Neural cell (in vitro differentiated cells): ENCODE measurements around the gene SLC7A6OS. TPM values are rescaled to one million over a fixed set of nuclear protein-coding genes. Genes with fewer than 3 reads are reported as not detected.

Experiments used
- H2AFZ ChIP-seq: fragments of 200-600, 300-800 bp; sonication (generic), shearing (Covaris generic); 2 replicates; pipeline ENCODE4 v1.6.0; 2014; ENCODE audit warnings: low read depth, mild to moderate bottlenecking, antibody characterized with exemption, low read length, moderate library complexity
- H3F3A ChIP-seq: fragments of 200-600 bp; shearing (Covaris generic); 2 replicates; pipeline ENCODE4 v1.6.1; 2016; ENCODE audit warnings: mild to moderate bottlenecking, moderate library complexity, mixed read lengths, antibody characterized with exemption, low read length; ENCODE audit not compliant: insufficient read depth, poor library complexity, severe bottlenecking
- H3K27ac ChIP-seq: fragments of 200-600, 300-800 bp; sonication (generic), shearing (Covaris generic); 2 replicates; pipeline ENCODE4 v1.5.1; 2014; ENCODE audit warnings: mild to moderate bottlenecking, low read length, moderate library complexity
- H3K27me3 ChIP-seq: fragments of 300-800, 200-600 bp; sonication (generic), shearing (Covaris generic); 2 replicates; pipeline ENCODE4 v1.6.0; 2014; ENCODE audit warnings: mild to moderate bottlenecking, low read depth, low read length, moderate library complexity; ENCODE audit not compliant: insufficient read depth
- H3K36me3 ChIP-seq: fragments of 300-800, 200-600 bp; sonication (generic), shearing (Covaris generic); 2 replicates; pipeline ENCODE4 v1.5.1; 2014; ENCODE audit warnings: mild to moderate bottlenecking, antibody characterized with exemption, low read length, moderate library complexity; ENCODE audit not compliant: insufficient read depth
- H3K4me2 ChIP-seq: fragments of 300-800, 200-600 bp; sonication (generic), shearing (Covaris generic); 2 replicates; pipeline ENCODE4 v1.6.0; 2014; ENCODE audit warnings: mild to moderate bottlenecking, low read length
- H3K4me3 ChIP-seq: fragments of 300-800, 200-600 bp; sonication (generic), shearing (Covaris generic); 2 replicates; pipeline ENCODE4 v1.5.1; 2014; ENCODE audit warnings: mild to moderate bottlenecking, low read length, moderate library complexity
- H3K79me2 ChIP-seq: fragments of 200-600 bp; shearing (Covaris generic); replicated peaks from 2 replicates; pipeline ENCODE4 v1.6.0; 2014; ENCODE audit warnings: mild to moderate bottlenecking, low read length, moderate library complexity; ENCODE audit not compliant: insufficient read depth
- H3K9ac ChIP-seq: fragments of 300-800, 200-600 bp; sonication (generic), shearing (Covaris generic); 2 replicates; pipeline ENCODE4 v1.6.1; 2016; ENCODE audit warnings: mild to moderate bottlenecking, low read length, mixed read lengths
- H3K9me2 ChIP-seq: fragments of 200-600 bp; shearing (Covaris generic); 2 replicates; pipeline ENCODE4 v1.6.1; 2016; ENCODE audit warnings: mild to moderate bottlenecking, low read length, mixed read lengths; ENCODE audit not compliant: insufficient read depth
- H3K9me3 ChIP-seq: fragments of 200-600, 300-800 bp; sonication (generic), shearing (Covaris generic); 2 replicates; pipeline ENCODE4 v1.6.1; 2016; ENCODE audit warnings: mild to moderate bottlenecking, mixed run types, low read length, moderate library complexity, mixed read lengths
- H4K20me1 ChIP-seq: fragments of 200-600 bp; shearing (Covaris generic); 2 replicates; pipeline ENCODE4 v1.6.1; 2016; ENCODE audit warnings: mild to moderate bottlenecking, mixed run types; ENCODE audit not compliant: insufficient read depth
- CTCF ChIP-seq: fragments of 450-650 bp; IDR thresholded peaks from 2 replicates; pipeline ENCODE4 v1.5.1; 2014; ENCODE audit warnings: antibody characterized with exemption, mild to moderate bottlenecking, moderate library complexity; ENCODE audit not compliant: poor library complexity, severe bottlenecking
- EP300 ChIP-seq: fragments of 450-650 bp; conservative IDR thresholded peaks from 2 replicates; pipeline ENCODE4 v1.6.1; 2014; ENCODE audit warnings: antibody characterized with exemption, mild to moderate bottlenecking, moderate library complexity; ENCODE audit not compliant: poor library complexity, severe bottlenecking
- EZH2 ChIP-seq: fragments of 200-600, 300-800 bp; shearing (Covaris generic), sonication (generic); IDR thresholded peaks from 2 replicates; pipeline ENCODE4 v1.6.1; 2014; ENCODE audit warnings: antibody characterized with exemption, low read length, borderline replicate concordance, mild to moderate bottlenecking; ENCODE audit not compliant: insufficient read depth, poor library complexity, severe bottlenecking
- MXI1 ChIP-seq: fragments of 450-650 bp; conservative IDR thresholded peaks from 2 replicates; pipeline ENCODE4 v1.6.1; 2014; ENCODE audit warnings: antibody characterized with exemption, mild to moderate bottlenecking; ENCODE audit not compliant: poor library complexity, severe bottlenecking
- POLR2AphosphoS5 ChIP-seq: IDR thresholded peaks from 2 replicates; pipeline ENCODE4 v1.6.1; 2012
- RAD21 ChIP-seq: fragments of 450-650 bp; conservative IDR thresholded peaks from 2 replicates; pipeline ENCODE4 v1.6.1; 2014; ENCODE audit warnings: antibody characterized with exemption, mild to moderate bottlenecking, moderate library complexity
- SMC3 ChIP-seq: fragments of 450-650 bp; conservative IDR thresholded peaks from 2 replicates; pipeline ENCODE4 v1.6.1; 2014; ENCODE audit warnings: antibody characterized with exemption, mild to moderate bottlenecking, moderate library complexity; ENCODE audit not compliant: poor library complexity
- TAF1 ChIP-seq: IDR thresholded peaks from 2 replicates; pipeline ENCODE4 v1.6.1; 2012; ENCODE audit warnings: low read depth
- polyA plus RNA-seq: library from polyadenylated mRNA; depleted of rRNA; stranded (reverse); fragments of >200 nt; gene quantifications from 2 replicates; pipeline ENCODE4 v1.2.3, GENCODE V29; 2014
- TF ChIP-seq, protein P1 (sequence below): IDR thresholded peaks from 2 replicates; pipeline ENCODE4 v1.6.1; 2012; ENCODE audit warnings: borderline replicate concordance

Gene SLC7A6OS
- polyA plus RNA-seq, 1 donor from 2014 or later, result 21.3 TPM

GRCh38 chr16:68275611-68276191 lies 35.0 kb downstream of the SLC7A6OS start:
- no peaks in the 10 kb centered on the region for H3K9me3 ChIP-seq
- TF ChIP-seq, protein P1, sequence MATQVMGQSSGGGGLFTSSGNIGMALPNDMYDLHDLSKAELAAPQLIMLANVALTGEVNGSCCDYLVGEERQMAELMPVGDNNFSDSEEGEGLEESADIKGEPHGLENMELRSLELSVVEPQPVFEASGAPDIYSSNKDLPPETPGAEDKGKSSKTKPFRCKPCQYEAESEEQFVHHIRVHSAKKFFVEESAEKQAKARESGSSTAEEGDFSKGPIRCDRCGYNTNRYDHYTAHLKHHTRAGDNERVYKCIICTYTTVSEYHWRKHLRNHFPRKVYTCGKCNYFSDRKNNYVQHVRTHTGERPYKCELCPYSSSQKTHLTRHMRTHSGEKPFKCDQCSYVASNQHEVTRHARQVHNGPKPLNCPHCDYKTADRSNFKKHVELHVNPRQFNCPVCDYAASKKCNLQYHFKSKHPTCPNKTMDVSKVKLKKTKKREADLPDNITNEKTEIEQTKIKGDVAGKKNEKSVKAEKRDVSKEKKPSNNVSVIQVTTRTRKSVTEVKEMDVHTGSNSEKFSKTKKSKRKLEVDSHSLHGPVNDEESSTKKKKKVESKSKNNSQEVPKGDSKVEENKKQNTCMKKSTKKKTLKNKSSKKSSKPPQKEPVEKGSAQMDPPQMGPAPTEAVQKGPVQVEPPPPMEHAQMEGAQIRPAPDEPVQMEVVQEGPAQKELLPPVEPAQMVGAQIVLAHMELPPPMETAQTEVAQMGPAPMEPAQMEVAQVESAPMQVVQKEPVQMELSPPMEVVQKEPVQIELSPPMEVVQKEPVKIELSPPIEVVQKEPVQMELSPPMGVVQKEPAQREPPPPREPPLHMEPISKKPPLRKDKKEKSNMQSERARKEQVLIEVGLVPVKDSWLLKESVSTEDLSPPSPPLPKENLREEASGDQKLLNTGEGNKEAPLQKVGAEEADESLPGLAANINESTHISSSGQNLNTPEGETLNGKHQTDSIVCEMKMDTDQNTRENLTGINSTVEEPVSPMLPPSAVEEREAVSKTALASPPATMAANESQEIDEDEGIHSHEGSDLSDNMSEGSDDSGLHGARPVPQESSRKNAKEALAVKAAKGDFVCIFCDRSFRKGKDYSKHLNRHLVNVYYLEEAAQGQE, result no peak
- no peak for TF ChIP-seq SMC3
- TF ChIP-seq RAD21, result no peak
- no peak for TF ChIP-seq POLR2AphosphoS5
- no peak for TF ChIP-seq CTCF
- TF ChIP-seq TAF1, result no peak
- TF ChIP-seq EZH2, result no peak
- no peaks in the 10 kb centered on the region for H3K36me3 ChIP-seq
- no peaks in the 10 kb centered on the region for H3K79me2 ChIP-seq
- no peaks in the 10 kb centered on the region for H4K20me1 ChIP-seq
- H3K9ac ChIP-seq, result no peak overlapping the region
- no peaks in the 10 kb centered on the region for H3K9me2 ChIP-seq
- H2AFZ ChIP-seq, result no peak overlapping the region
- no peak overlapping the region for H3K4me3 ChIP-seq
- no peaks in the 10 kb centered on the region for H3K27me3 ChIP-seq
- H3K4me2 ChIP-seq, result no peak overlapping the region
- no peak overlapping the region for H3K27ac ChIP-seq
- no peaks in the 10 kb centered on the region for H3F3A ChIP-seq

DNA sequence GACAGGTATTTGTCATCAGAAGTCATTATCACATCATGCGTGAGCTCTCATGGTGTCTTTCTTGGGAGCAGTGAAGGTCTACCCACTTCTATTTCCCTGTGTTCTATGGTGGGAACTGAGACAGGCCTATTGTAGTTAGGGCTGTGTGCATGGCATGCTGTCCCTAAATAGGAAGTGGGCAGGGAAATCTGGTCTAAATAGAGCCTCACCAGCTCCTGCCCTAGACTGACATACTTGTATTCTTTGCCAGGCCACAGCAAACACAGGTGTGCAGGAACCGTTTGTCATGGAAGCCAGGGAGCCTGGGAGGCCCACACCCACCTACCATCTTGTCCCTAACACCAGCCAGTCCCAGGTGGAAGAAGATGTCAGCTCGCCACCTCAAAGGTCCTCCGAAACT lies 36.3 kb downstream of the SLC7A6OS start:
- Histone ChIP-seq H3K36me3 (no peaks in the 10 kb centered on the region), H3K9me3 (no peaks in the 10 kb centered on the region), H3K79me2 (no peaks in the 10 kb centered on the region), H4K20me1 (no peaks in the 10 kb centered on the region), H3K27me3 (no peaks in the 10 kb centered on the region), H3K9me2 (no peaks in the 10 kb centered on the region), H3K9ac (no peak overlapping the region), H3K27ac (no peak overlapping the region), H2AFZ (no peak overlapping the region), H3K4me2 (no peak overlapping the region), H3F3A (no peaks in the 10 kb centered on the region), H3K4me3 (no peak overlapping the region)
- TF ChIP-seq MXI1 (no peak), CTCF (no peak), POLR2AphosphoS5 (no peak), RAD21 (no peak), EP300 (no peak), SMC3 (no peak)
- TF ChIP-seq, protein P1, result no peak
